GM18870 (cell line): Measurements from ENCODE around the gene ZC3H12A.

Experiments
- ATAC-seq: cut with Tn5 transposase; IDR thresholded peaks from one replicate; pipeline ENCODE4 v1.9.1; 2021; ENCODE audit warnings: moderate library complexity; ENCODE audit not compliant: unreplicated experiment

Gene ZC3H12A

GRCh38 chr1:37453647-37454046, 20.7 kb upstream of the ZC3H12A start:
- no peak for ATAC-seq

GRCh38 chr1:37455516-37455915, 18.9 kb upstream of the ZC3H12A start:
- no peak for ATAC-seq

GRCh38 chr1:37456614-37457013, 17.8 kb upstream of the ZC3H12A start:
- ATAC-seq: no peak

GRCh38 chr1:37458551-37458950, 15.8 kb upstream of the ZC3H12A start:
- ATAC-seq: no peak

- no peak for ATAC-seq
Observed at GRCh38 chr1:37461698-37462436, 12.5 kb upstream of the ZC3H12A start.

- no peak for ATAC-seq
Observed at GRCh38 chr1:37464443-37464842, 9.9 kb upstream of the ZC3H12A start.

GRCh38 chr1:37465593-37466517, 8.5 kb upstream of the ZC3H12A start:
- ATAC-seq: no peak

- no peak for ATAC-seq
Observed at GRCh38 chr1:37468037-37468436, 6.3 kb upstream of the ZC3H12A start.

GRCh38 chr1:37469386-37469785, 5.0 kb upstream of the ZC3H12A start:
- ATAC-seq: no peak

- no peak for ATAC-seq
Observed at GRCh38 chr1:37471345-37472231, 2.8 kb upstream of the ZC3H12A start.

- no peak for ATAC-seq
Observed at GRCh38 chr1:37472281-37472680, 2.1 kb upstream of the ZC3H12A start.

- no peak for ATAC-seq
Observed at GRCh38 chr1:37472994-37473393, 1.4 kb upstream of the ZC3H12A start.

- no peak for ATAC-seq
Observed at GRCh38 chr1:37473431-37474045, 842 bp upstream of the ZC3H12A start.

GRCh38 chr1:37474697-37475379, 458 bp downstream of the ZC3H12A start:
- ATAC-seq: no peak

GRCh38 chr1:37475380-37476086, 1.2 kb downstream of the ZC3H12A start:
- ATAC-seq: no peak

- no peak for ATAC-seq
Observed at GRCh38 chr1:37476087-37476452, 1.7 kb downstream of the ZC3H12A start.

- no peak for ATAC-seq
Observed at GRCh38 chr1:37476460-37477197, 2.2 kb downstream of the ZC3H12A start.

GRCh38 chr1:37477198-37477931, 3.0 kb downstream of the ZC3H12A start:
- ATAC-seq: peak; percentile 46
